Stimulated activated CD4-positive, alpha-beta T cell treated with anti-CD3 and anti-CD28 coated beads, Interleukin-1b, Interleukin-23, amount 100 ng/mL, for 4 hours (primary cell): ENCODE data around the gene BTK.

Source experiments
- DNase-seq, 2 donors: peaks; one replicate each; pipeline ENCODE4 v3.0.0-alpha.2; 2020; ENCODE audit warnings: low read depth in 2 of 2

BTK gene

GRCh38 chrX:101393530-101394305 is 7.7 kb upstream of the BTK start:
- DNase-seq: no peak

GRCh38 chrX:101391831-101392230 is 5.8 kb upstream of the BTK start:
- no peak for DNase-seq

- peak; percentile 70 to 71 for DNase-seq
Observed at GRCh38 chrX:101390664-101391525, 4.9 kb upstream of the BTK start, which contains the start of gene RPL36A. Gene RPL36A, plus strand, starts transcription at chrX:101391011. Its CDS starts 33 bp downstream, at chrX:101391044.

- no peak for DNase-seq
Observed at GRCh38 chrX:101388604-101389003, 2.6 kb upstream of the BTK start.

GRCh38 chrX:101386542-101386885 is 523 bp upstream of the BTK start:
- DNase-seq: no peak

- DNase-seq: no peak
Observed at GRCh38 chrX:101385026-101385684, 836 bp downstream of the BTK start.

- no peak for DNase-seq
Observed at GRCh38 chrX:101383679-101384205, 2.2 kb downstream of the BTK start.

- DNase-seq: no peak
Observed at GRCh38 chrX:101377547-101377946, 8.4 kb downstream of the BTK start.

GRCh38 chrX:101370888-101371504 is 15.0 kb downstream of the BTK start:
- no peak for DNase-seq

- no peak for DNase-seq
Observed at GRCh38 chrX:101369687-101370086, 16.3 kb downstream of the BTK start.

- DNase-seq: no peak
Observed at GRCh38 chrX:101368800-101369199, 17.2 kb downstream of the BTK start.

- DNase-seq: no peak
Observed at GRCh38 chrX:101365301-101365795, 20.6 kb downstream of the BTK start.

- DNase-seq: no peak
Observed at GRCh38 chrX:101362757-101363156, 23.2 kb downstream of the BTK start.

GRCh38 chrX:101362116-101362515 is 23.9 kb downstream of the BTK start:
- no peak for DNase-seq

- DNase-seq: no peak
Observed at GRCh38 chrX:101360390-101360789, 25.6 kb downstream of the BTK start.

GRCh38 chrX:101359966-101360365 is 26.0 kb downstream of the BTK start:
- DNase-seq: no peak

GRCh38 chrX:101357166-101357795 is 28.7 kb downstream of the BTK start:
- DNase-seq: no peak

- no peak for DNase-seq
Observed at GRCh38 chrX:101349193-101349562, 36.8 kb downstream of the BTK start.

GRCh38 chrX:101348452-101349192 is 37.4 kb downstream of the BTK start, which contains the start of gene TIMM8A:
Gene TIMM8A, minus strand, starts transcription at chrX:101348742. Its CDS starts 78 bp downstream, at chrX:101348664.
- DNase-seq: peak; percentile 56 to 67

- no peak for DNase-seq
Observed at GRCh38 chrX:101347859-101348451, 38.0 kb downstream of the BTK start.
